OCI-LY3 (cell line): ENCODE measurements around the gene SH3PXD2A.

ENCODE experiments used
- CTCF ChIP-seq: fragments of 200-600, 300-600 bp; sonication (generic); IDR thresholded peaks from 2 replicates; pipeline ENCODE4 v1.5.1; 2014; ENCODE audit warnings: antibody characterized with exemption, low read length, low read depth
- EZH2phosphoT487 ChIP-seq: fragments of 200-600 bp; shearing (Covaris generic); IDR thresholded peaks from 2 replicates; pipeline ENCODE4 v1.6.1; 2018; ENCODE audit warnings: antibody characterized with exemption, mixed run types, low read depth

- TF ChIP-seq CTCF = no peak
- no peak for TF ChIP-seq EZH2phosphoT487
These were observed 191.6 kb downstream of the SH3PXD2A start for GRCh38 chr10:103663802-103664201.
